ENCODE measurements around the gene KDM5A.
"Not testable (repeated sequence)": the region's sequence is repeated elsewhere in the genome, so short reads cannot be mapped to it uniquely, and the experiment has no call there.

KDM5A gene

DNA sequence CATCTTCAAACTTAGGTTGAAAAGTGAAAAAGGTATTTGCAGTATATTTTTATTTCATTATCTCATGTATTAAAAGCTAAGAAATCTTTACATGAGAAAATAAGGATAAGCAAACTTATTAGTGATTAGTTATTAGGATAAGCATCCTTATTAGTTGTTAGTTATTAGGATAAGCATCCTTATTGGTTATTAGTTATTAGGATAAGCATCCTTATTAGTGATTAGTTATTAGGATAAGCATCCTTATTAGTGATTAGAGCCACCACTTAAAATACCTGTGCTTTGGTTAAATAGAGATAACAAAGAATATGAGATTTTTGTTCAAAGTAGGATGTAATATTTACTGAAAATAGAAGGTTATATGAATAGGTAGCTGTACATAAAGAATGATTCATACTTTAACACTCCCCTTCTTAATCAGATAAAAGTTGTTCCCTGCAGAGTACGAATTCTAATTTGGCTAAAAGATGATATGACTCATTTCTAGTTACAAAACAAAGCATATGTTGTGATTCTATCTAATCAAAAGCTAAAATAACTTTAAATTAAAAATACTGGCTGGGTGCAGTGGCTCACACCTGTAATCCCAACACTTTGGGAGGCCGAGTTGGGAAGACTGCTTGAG lies 56.4 kb downstream of the KDM5A start:
- DNase-seq, result no peak

DNA sequence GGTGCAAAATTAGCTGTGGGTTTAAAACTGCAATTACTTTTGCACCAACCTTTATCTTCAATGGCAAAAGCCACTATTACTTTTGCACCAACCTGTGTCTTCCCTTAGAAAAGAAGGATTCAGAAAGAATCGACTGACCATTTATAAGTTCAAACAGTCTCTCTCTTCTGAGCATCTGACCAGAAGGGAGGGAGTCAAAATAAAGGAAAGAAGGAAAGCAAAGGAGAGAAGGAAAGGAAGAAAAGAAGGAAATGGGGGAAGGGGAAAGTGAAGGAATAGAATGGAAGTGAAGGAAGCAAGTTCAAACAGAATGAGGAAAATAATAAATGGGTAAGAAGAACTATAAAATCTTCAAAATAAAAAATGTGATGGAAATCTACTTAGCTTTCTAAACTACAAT lies 57.8 kb downstream of the KDM5A start:
- DNase-seq, result no peak

DNA sequence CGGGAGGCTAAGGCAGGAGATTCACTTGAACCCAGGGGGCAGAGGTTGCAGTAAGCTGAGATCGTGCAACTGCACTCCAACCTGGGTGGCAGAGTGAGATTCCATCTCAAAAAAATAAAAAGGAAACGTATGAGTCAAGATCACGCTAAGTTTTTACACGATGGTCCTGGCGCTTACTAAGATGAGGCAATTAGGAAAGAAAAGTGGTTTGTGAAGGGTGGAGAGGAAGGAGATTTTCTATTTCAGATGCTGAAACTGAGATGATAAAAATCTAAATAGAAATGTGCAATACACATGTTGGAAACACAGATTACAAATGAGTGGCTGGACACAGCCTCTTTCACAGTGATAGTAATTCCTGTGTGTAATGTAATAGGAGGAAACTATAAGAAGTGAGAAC lies 63.2 kb downstream of the KDM5A start:
- DNase-seq, result no peak

DNA sequence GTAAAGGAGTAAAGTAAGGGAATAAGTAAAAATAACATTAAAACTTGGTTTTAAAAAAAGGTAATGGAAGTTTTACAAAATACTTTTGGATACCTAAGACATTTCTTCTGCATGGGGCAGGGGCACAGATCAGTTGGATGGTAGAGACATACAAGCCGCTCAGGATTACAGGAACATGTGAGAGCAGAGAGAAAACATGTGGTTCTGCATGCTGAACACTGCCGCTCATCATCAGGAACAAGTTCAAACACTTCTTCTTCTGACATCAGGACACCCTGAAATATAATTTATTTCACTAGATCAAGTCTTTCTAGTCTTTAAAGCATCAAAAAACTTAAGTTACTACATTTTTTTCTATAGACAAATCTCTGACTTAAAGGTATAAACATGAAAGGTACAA lies 65.6 kb downstream of the KDM5A start:
- DNase-seq, result no peak

DNA sequence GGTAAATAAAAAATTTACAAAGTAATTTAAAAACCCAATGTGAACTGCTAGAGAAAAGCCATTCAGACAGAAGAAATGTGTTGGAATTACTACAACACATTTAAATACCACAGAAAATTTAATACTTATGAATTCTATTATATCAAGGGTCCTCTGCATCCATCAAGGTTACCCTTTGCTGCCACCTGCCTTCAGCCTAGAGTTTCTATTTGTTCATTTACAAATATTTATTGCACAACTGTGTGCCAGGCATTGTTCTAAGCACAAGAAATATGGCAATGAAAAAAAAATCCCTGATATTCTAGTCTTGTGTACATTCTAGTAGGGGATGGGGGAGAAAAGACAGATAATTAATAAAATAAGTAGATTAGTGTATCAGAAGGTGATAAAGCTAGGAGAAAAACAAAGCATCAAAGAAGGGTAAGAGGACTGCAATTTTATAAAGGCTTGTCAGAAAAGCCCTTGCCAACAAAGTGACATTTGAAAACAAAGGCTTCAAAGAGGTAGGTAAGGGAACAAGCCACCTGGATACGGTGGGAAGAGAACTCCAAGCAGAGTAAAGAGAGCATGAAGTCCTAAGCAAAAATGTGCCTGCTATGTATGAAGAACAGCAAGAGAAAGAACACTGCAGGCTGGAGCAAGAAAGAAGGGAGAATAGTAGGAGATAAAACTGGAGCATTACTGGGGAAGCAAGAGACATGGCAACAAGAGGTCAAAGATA lies 67.4 kb downstream of the KDM5A start:
- no peak for DNase-seq

DNA sequence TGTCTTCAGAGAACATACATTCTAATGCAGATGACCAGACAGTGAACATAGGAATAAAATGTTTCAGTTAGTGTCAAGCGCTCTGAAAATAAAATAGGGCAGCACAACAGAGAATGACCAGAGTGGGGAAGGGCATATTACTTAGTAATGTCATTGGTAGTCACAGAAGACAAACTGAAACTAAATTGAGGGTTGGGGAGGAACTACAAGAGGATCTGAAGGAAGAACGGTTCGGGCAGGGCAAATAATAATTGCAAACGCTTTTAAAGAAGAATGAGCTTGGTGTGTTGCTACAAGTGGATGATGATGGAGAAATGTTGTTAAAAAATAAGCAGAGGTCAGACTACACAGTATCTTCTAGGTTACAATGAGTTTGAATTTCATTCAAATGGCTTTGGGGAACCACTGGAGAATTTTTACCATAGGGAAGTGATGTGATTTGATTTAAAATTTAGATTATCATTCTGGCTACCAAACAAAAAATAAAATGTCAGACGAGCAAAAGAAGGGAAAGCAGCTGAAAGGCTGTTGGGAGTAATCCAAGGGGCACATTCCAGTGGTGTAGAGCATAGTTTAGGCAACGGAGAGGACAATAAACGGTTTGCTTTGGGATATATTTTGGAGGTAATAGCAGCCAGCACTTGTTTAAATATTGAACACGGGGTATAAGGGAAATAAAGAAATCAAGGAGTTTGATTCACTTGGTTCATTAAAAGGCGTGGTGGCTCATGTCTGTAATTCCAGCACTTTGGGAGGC lies 70.2 kb downstream of the KDM5A start:
- DNase-seq, result no peak

DNA sequence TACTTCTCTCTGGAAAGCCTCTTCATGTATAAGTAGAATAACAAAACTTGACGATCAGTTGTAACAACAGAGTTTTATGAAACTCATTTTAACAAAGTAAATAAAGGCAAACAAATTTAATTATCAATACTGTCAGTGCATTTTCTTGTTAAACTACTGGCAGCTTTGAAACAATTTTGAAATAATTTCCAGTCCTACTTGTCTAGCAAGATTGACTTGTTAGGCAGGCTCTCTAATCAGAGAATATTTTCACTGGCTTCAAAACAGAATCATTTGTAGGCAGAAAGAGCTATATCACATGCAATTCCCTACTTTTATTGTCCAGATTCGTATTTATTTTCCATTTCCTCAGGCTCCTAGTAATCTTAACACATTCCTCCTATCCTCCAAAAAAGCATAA lies 80.6 kb downstream of the KDM5A start:
- DNase-seq, result no peak

DNA sequence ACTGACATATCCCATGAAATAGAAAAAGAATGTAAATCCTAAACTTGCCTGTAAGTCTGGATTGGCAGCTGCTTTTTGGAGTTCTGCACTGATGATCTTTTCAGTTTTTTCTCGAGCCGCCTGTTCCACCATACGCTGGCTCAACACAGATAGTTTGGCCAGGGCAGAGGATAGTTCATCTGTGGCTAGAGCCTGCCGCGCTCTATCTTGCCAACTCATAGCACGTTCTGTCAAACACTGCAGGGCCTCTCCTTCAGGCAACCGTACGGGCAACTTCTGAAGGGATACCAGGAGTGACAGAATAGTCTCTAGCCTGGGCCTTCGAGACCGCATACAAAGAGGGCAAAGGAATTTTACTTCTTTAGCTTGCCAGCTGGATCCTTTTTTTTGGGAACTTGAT lies 81.7 kb downstream of the KDM5A start:
- DNase-seq, result no peak

DNA sequence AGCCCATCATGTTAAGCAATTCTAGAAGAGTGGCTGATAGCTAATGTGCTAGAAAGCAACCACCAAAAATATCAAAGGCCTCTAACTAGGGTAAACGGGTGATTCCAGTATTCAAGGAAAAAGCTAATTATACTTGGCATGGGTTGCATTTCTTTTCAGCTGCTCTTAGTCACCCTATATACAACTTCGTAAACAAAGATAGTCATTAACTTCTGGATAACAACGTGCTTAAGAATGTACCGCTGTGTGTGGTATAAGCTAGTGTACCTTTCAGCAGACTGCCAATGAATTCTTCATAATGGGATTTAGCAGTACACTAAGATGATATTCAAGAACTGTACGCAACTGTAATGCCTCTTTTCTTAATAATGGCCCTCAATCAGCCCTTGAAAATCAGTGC lies 84.3 kb downstream of the KDM5A start:
- no peak for DNase-seq

DNA sequence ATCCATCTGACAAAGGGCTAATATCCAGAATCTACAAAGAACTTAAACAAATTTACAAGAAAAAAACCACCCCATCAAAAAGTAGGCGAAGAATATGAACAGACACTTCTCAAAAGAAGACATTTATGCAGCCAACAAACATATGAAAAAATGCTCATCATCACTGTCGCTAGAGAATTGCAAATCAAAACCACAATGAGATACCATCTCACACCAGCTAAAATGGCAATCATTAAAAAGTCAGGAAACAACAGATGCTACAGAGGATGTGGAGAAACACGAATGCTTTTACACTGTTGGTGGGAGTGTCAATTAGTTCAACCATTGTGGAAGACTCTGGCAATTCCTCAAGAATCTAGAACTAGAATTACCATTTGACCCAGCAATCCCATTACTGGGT lies 86.4 kb downstream of the KDM5A start:
- not testable (repeated sequence) for DNase-seq

DNA sequence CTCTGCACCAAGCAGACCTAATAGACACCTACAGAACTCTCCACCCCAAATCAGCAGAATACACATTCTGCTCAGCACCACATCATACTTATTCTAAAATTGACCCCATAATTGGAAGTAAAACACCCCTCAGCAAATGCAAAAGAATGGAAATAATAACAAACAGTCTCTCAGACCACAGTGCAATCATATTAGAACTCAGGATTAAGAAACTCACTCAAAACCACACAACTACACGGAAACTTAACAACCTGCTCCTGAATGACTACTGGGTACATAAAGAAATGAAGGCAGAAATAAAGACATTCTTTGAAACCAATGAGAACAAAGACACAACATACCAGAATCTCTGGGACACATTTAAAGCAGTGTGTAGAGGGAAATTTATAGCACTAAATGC lies 89.0 kb downstream of the KDM5A start:
- not testable (repeated sequence) for DNase-seq

DNA sequence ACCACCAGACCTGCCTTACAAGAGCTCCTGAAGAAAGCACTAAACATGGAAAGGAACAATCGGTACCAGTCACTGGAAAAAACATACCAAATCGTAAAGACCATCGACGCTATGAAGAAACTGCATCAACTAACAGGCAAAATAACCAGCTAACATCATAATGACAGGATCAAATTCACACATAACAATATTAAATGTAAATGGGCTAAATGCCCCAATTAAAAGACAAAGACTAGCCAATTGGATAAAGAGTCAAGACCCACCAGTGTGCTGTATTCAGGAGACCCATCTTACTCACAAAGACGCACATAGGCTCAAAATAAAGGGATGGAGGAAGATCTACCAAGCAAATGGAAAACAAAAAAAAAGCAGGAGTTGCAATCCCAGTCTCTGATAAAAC lies 89.6 kb downstream of the KDM5A start:
- not testable (repeated sequence) for DNase-seq

DNA sequence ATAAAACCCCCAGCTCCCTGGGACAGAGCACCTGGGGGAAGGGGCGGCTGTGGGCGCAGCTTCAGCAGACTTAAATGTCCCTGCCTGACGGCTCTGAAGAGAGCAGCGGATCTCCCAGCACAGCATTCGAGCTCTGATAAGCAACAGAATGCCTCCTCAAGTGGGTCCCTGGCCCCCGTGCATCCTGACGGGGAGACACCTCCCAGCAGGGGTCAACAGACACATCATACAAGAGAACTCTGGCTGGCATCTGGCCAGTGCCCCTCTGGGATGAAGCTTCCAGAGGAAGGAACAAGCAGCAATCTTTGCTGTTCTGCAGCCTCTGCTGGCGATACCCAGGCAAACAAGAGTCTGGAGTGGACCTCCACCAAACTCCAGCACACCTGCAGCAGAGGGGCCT lies 91.1 kb downstream of the KDM5A start:
- DNase-seq, result not testable (repeated sequence)

DNA sequence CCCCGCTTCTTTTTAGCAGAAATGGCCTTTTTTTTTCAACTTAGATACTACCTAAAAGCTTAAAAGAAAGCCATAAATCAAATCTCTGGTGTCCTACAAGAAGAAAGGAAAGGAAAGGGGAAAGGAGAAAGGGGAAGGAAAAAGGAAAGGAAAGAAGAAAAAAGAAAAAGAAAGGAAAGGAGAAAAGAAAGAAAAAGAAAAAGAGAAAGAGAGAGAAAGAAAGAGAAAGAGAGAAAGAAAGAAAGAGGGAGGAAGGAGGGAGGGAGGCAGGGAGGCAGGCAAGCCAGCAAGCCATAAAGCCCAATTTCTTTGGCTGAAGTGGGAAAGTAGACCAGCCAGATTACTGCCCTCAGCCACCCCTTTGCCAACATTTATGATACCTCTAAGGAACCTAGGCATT lies 94.0 kb downstream of the KDM5A start:
- no peak for DNase-seq

DNA sequence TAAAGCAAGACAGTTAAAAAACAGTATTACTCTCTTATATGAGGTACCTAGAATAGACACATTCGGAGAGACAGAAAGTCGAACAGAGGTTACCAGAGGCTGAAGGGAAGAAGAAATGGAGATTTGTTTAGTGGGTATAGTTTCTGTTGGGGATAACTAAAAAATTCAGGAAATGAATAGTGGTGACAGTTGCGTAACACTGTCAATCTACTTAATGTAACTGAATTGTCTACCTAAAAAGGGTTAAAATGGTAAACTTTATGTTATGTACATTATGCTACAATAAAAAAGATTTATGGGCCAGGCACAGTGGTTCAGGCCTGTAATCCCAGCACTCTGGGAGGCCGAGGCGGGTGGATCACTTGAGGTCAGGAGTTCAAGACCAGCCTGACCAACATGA lies 95.9 kb downstream of the KDM5A start:
- no peak for DNase-seq

DNA sequence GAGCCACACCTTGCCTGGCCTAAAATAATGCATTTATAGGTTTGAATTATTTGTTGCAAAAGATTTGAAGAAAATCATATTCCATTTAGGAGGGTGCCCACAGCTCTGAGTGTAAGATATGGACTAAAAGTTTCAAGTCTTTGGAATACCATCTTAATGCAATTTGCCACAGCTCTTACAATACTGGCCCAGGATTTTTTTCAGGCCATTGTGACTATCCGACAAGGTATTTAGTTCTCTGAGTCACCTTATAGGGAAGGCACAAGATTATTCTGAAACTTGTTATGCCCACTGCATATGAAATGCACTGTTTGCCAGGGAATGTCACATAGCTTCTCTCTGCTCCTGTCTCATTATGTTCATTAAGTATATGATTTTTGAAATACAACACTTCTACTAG lies 96.9 kb downstream of the KDM5A start:
- DNase-seq, result no peak

DNA sequence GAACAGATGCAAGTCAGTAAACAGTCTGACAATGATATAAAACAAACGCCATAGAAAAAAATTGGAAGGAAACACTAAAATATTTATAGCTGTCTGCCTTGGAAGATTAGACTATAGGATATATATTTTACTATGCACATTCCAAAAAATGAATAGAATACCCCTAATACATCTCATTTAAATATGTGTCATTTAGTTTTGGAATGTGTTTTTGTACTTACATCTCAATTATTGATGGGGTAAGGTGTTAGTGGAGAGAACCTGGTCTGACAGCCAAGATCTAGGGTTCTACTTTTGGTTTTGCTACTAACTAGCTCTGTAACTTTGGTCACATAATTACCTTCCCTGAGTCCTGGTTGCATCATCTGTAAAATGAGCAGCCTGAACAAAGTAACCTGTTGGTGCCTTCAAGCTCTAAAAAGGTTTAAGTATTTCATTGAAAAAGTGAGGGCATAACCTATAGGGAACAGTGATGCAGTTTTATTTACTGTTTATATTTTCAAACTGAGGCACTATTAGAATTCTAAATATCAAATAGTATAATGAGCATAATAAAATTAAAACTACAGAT lies 97.9 kb downstream of the KDM5A start:
- no peak for DNase-seq

DNA sequence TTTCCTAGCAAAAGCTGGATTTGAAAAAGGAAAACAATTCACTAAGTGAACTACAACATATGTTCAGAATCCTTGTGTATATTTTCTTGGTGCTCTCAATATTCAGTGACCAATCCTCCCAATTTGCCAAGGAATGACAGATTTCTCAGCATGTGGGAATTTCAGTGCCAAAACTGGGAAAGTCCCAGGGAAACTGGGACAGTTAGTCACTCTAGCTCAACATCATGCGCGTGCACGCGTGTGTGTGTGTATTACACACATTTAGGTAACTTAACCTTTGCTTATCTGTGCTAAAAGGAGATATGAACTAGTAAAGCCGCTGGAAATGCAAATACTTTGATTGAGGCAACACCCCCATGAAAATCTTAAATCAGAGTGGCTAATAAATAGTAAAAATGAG lies 100.4 kb downstream of the KDM5A start:
- DNase-seq, result no peak

DNA sequence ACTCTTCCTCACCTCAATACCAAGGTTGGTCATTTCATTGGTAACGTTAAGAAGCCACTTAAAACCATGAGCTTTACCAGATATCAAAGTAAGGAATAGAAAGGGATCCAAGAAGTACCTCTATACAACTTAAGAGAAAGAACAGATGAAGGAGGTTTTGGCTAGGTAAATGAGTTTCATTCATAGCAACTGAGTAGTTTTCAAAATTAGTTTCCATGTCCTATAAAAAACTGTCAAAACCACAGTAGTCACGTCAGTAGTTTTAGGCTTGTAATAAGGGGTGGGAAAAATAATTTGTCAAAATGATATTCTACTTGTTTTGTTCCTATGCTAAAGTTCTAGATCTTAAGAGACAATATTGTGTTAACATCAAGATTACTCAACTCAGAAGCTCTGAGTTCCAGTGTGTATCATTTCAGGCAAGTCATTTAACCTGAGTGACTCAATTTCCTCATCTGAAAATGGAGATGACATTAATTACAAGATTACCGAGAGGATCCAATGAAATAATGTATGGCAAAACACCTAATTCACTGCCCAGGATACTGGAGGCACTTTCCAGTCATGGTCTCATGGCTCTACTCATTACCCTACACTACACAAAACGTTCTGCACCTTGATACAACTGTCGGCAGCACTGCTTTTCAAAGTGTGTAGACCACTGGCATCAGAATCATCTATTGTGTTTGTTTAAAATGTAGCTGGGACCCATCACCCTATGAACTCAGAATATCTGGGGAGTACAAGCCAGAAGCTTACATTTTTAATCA lies 102.4 kb downstream of the KDM5A start:
- DNase-seq, result no peak

DNA sequence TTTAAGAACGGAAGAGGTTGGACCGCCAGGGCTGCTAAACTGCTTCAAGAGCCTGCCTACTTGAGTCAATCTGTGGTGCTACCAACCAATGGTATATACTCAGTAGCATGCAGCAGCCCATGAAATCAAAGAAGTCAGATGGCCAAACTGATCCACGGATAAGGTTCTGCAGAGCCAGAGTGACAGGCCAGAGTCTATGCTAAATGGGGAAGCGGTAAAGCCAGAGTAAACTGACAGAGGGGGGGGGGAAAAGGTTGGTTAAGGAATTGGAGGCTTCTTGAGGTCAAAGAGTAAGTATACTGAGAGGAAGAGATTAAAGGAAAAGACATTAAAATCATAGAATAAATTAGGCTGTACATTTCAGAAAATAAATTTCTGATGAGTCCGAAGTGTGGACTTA lies 111.1 kb downstream of the KDM5A start:
- DNase-seq, result no peak

DNA sequence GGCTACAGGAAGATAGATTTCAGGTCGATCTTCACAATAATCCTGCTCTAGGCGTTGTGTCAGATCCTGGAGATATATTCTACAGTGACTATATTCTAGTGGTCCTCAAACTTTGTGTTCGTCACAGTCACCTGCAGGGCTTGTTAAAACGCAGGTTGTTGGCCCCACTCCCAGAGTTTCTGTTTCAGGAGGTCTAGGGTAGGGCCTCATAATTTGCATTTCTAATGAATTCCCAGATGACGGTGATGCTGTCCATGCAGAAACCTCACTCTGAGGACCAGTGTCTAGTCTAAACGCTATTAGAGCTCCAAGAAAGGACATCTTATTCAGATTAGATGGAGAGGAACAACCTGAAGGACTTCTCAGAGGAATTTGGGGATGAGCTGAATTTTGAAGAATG lies 113.3 kb downstream of the KDM5A start:
- DNase-seq, result no peak

DNA sequence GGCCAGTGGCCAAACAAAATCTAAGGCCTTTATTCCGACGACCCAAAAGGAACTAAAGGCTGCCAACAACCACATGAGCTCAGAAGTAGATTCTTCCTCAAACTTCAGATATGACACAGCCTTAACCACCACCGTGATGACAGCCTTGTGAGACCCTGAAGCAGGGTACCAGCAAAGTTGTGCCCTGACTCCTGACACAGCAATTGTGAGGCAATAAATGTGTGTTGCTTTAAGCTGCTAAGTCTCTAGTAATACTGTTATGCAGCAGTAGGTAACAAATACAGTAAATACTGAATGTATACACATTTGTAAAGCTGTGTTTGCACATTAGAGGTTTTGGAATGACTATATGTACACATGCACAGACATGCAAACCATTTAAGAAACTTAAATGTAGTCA lies 115.7 kb downstream of the KDM5A start:
- DNase-seq, result no peak

DNA sequence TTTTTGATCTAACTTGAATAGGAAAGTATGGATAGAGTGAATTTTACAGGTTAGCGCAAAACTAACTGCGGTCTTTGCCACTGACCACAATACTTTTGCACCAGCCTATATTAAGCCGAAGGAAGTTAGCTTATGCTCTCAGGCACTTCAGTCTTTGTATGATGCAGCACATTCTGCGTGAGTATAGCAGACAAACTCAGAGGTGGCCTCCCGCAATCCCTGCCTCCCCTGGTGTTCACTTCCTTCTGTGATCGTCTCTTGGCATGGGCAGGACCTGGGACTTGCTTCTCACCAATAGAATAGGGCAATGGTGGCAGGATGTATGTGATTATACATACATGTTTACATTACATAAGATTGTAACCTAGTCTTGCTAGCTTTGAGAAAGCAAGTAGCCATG lies 116.2 kb downstream of the KDM5A start:
- DNase-seq, result no peak

Data from T-helper 9 cell (primary cell).